WERI-Rb-1 (cell line): ENCODE measurements around the gene MAN2A1.

Experiments used
- DNase-seq: peaks from one replicate; pipeline ENCODE4 v3.0.0-alpha.2; 2020
- H3K27ac ChIP-seq: fragments of 250-450 bp; sonication (Bioruptor Pico); 2 replicates; pipeline ENCODE4 v1.5.1; 2020; ENCODE audit warnings: mild to moderate bottlenecking, moderate library complexity
- H3K27me3 ChIP-seq: fragments of 250-450 bp; sonication (Bioruptor Pico); 2 replicates; pipeline ENCODE4 v1.5.1; 2021; ENCODE audit warnings: mild to moderate bottlenecking, low read depth, moderate library complexity; ENCODE audit not compliant: insufficient read depth, severe bottlenecking
- H3K36me3 ChIP-seq: fragments of 250-450 bp; sonication (Bioruptor Pico); 2 replicates; pipeline ENCODE4 v1.5.1; 2020; ENCODE audit warnings: mild to moderate bottlenecking, moderate library complexity
- H3K4me3 ChIP-seq: 2 replicates; pipeline ENCODE4 v1.5.1; 2011; ENCODE audit warnings: low read depth, mild to moderate bottlenecking, control low read depth, low read length
- H3K9me3 ChIP-seq: fragments of 250-450 bp; sonication (Bioruptor Pico); 2 replicates; pipeline ENCODE4 v1.5.1; 2021; ENCODE audit warnings: mild to moderate bottlenecking, moderate library complexity; ENCODE audit not compliant: severe bottlenecking
- CTCF ChIP-seq: IDR thresholded peaks from 2 replicates; pipeline ENCODE4 v1.5.1; 2011; ENCODE audit warnings: low read depth, mild to moderate bottlenecking, control low read depth, inconsistent platforms, low read length

MAN2A1 gene

GRCh38 chr5:109903061-109903460, 213.3 kb downstream of the MAN2A1 start:
- Histone ChIP-seq H3K27ac (no peak overlapping the region), H3K27me3 (no peaks in the 10 kb centered on the region), H3K4me3 (no peak overlapping the region), H3K9me3 (no peaks in the 10 kb centered on the region), H3K36me3 (no peaks in the 10 kb centered on the region)
- TF ChIP-seq CTCF, result no peak
- no peak for DNase-seq

GRCh38 chr5:109905906-109906305, 216.2 kb downstream of the MAN2A1 start:
- Histone ChIP-seq H3K4me3 (no peak overlapping the region), H3K27me3 (no peaks in the 10 kb centered on the region), H3K9me3 (no peaks in the 10 kb centered on the region), H3K27ac (no peak overlapping the region), H3K36me3 (no peaks in the 10 kb centered on the region)
- TF ChIP-seq CTCF, result no peak
- no peak for DNase-seq

- Histone ChIP-seq H3K4me3 (no peak overlapping the region), H3K27me3 (no peaks in the 10 kb centered on the region), H3K9me3 (no peaks in the 10 kb centered on the region), H3K27ac (no peak overlapping the region), H3K36me3 (no peaks in the 10 kb centered on the region)
- no peak for DNase-seq
- TF ChIP-seq CTCF, result no peak
Observed at GRCh38 chr5:109907189-109907588, 217.5 kb downstream of the MAN2A1 start.

- no peak for DNase-seq
- Histone ChIP-seq H3K36me3 (no peaks in the 10 kb centered on the region), H3K27ac (no peak overlapping the region), H3K4me3 (no peak overlapping the region), H3K27me3 (no peaks in the 10 kb centered on the region), H3K9me3 (no peaks in the 10 kb centered on the region)
- TF ChIP-seq CTCF, result no peak
Observed at GRCh38 chr5:109907731-109908130, 218.0 kb downstream of the MAN2A1 start.

GRCh38 chr5:109908366-109908765, 218.6 kb downstream of the MAN2A1 start:
- TF ChIP-seq CTCF, result no peak
- H3K4me3 ChIP-seq, result no peak overlapping the region
- no peak for DNase-seq
- H3K27ac ChIP-seq, result no peak overlapping the region
- H3K36me3 ChIP-seq, result no peaks in the 10 kb centered on the region
- no peaks in the 10 kb centered on the region for H3K27me3 ChIP-seq
- H3K9me3 ChIP-seq, result no peaks in the 10 kb centered on the region

- Histone ChIP-seq H3K27me3 (no peaks in the 10 kb centered on the region), H3K4me3 (no peak overlapping the region), H3K27ac (no peak overlapping the region), H3K9me3 (no peaks in the 10 kb centered on the region), H3K36me3 (no peaks in the 10 kb centered on the region)
- DNase-seq, result no peak
- TF ChIP-seq CTCF, result no peak
Observed at GRCh38 chr5:109910874-109911273, 221.1 kb downstream of the MAN2A1 start.
